Fibroblast of lung (primary cell): ENCODE results near the gene LBHD2. TPM values are rescaled to one million over a fixed set of nuclear protein-coding genes. Genes with fewer than 3 reads are reported as not detected.
A peak's percentile ranks its signal among the peaks of the same experiment; 100 is the strongest.

Experiments
- DNase-seq, 2 donors: peaks; one replicate each; pipeline versions ENCODE4 v3.0.0 to v3.0.0-alpha.2; 2010; ENCODE audit warnings: low read depth in 2 of 2
- H2AFZ ChIP-seq: 2 replicates; pipeline ENCODE4 v1.5.1; 2012; ENCODE audit warnings: low read length, control low read depth, inconsistent platforms
- H3K27ac ChIP-seq: 2 replicates; pipeline ENCODE4 v1.5.1; 2011; ENCODE audit warnings: low read length, control low read depth; ENCODE audit not compliant: insufficient read depth
- H3K27me3 ChIP-seq: 2 replicates; pipeline ENCODE4 v1.5.1; 2011; ENCODE audit warnings: mild to moderate bottlenecking, low read length; ENCODE audit not compliant: control insufficient read depth, insufficient read depth
- H3K36me3 ChIP-seq: 2 replicates; pipeline ENCODE4 v1.5.1; 2011; ENCODE audit warnings: low read length; ENCODE audit not compliant: control insufficient read depth, insufficient read depth
- H3K4me1 ChIP-seq: 2 replicates; pipeline ENCODE4 v1.5.1; 2011; ENCODE audit warnings: low read length; ENCODE audit not compliant: control insufficient read depth, insufficient read depth; ENCODE audit errors: extremely low read depth
- H3K4me2 ChIP-seq: 2 replicates; pipeline ENCODE4 v1.5.1; 2011; ENCODE audit warnings: low read length, control low read depth; ENCODE audit not compliant: insufficient read depth; ENCODE audit errors: extremely low read depth
- H3K4me3 ChIP-seq, 4 experiments: fragments of 200-600 bp in 1 of 4; sonication (generic) in 1 of 4; replicated peaks in 1 of 4; 2 replicates each; pipeline ENCODE4 v1.5.1; 2011 to 2016; ENCODE audit warnings: low read length in 4 of 4, low read depth in 3 of 4, mild to moderate bottlenecking in 3 of 4, control low read depth in 2 of 4, inconsistent platforms in 1 of 4, mixed read lengths in 1 of 4; ENCODE audit not compliant: insufficient read depth in 1 of 4; ENCODE audit errors: control extremely low read depth in 1 of 4
- H3K79me2 ChIP-seq: 2 replicates; pipeline ENCODE4 v1.5.1; 2012; ENCODE audit warnings: mild to moderate bottlenecking, low read length, inconsistent platforms; ENCODE audit not compliant: control insufficient read depth, insufficient read depth
- H3K9ac ChIP-seq: 2 replicates; pipeline ENCODE4 v1.5.1; 2011; ENCODE audit warnings: mild to moderate bottlenecking, low read length, control low read depth; ENCODE audit not compliant: insufficient read depth
- H3K9me3 ChIP-seq: 2 replicates; pipeline ENCODE4 v1.5.1; 2012; ENCODE audit warnings: low read depth, low read length; ENCODE audit not compliant: control insufficient read depth, insufficient read depth
- H4K20me1 ChIP-seq: 2 replicates; pipeline ENCODE4 v1.5.1; 2011; ENCODE audit warnings: low read length; ENCODE audit not compliant: control insufficient read depth, insufficient read depth; ENCODE audit errors: extremely low read depth
- EZH2 ChIP-seq: IDR thresholded peaks from 2 replicates; pipeline ENCODE4 v1.5.1; 2012; ENCODE audit warnings: low read length, control low read depth, mild to moderate bottlenecking; ENCODE audit errors: missing control alignments
- polyA plus RNA-seq, 2 donors: library from polyadenylated mRNA; depleted of rRNA in 1 of 2; stranded (reverse) in 1 of 2; unstranded in 1 of 2; fragments of >200 nt; gene quantifications; 2 replicates each; pipeline ENCODE4 v1.2.1, GENCODE V29; 2011 to 2012; ENCODE audit warnings: missing spikeins in 1 of 2
- total RNA-seq: library from RNA; depleted of rRNA; stranded (reverse); fragments of >200 nt; gene quantifications from 2 replicates; pipeline ENCODE4 v1.2.1, GENCODE V29; 2014
- TF ChIP-seq, protein P1 (sequence below), 2 donors: IDR thresholded peaks in 1 of 2; conservative IDR thresholded peaks in 1 of 2; 1 replicate in 1 of 2; 2 replicates in 1 of 2; pipeline ENCODE4 v1.5.1; 2011 to 2012; ENCODE audit warnings: low read length in 2 of 2, control low read depth in 1 of 2, inconsistent platforms in 1 of 2, low read depth in 1 of 2, mild to moderate bottlenecking in 1 of 2

Gene LBHD2
- total and polyA plus RNA-seq, 2 donors (not counting 1 experiment from before 2014, with no cell fraction given): not detected

DNA sequence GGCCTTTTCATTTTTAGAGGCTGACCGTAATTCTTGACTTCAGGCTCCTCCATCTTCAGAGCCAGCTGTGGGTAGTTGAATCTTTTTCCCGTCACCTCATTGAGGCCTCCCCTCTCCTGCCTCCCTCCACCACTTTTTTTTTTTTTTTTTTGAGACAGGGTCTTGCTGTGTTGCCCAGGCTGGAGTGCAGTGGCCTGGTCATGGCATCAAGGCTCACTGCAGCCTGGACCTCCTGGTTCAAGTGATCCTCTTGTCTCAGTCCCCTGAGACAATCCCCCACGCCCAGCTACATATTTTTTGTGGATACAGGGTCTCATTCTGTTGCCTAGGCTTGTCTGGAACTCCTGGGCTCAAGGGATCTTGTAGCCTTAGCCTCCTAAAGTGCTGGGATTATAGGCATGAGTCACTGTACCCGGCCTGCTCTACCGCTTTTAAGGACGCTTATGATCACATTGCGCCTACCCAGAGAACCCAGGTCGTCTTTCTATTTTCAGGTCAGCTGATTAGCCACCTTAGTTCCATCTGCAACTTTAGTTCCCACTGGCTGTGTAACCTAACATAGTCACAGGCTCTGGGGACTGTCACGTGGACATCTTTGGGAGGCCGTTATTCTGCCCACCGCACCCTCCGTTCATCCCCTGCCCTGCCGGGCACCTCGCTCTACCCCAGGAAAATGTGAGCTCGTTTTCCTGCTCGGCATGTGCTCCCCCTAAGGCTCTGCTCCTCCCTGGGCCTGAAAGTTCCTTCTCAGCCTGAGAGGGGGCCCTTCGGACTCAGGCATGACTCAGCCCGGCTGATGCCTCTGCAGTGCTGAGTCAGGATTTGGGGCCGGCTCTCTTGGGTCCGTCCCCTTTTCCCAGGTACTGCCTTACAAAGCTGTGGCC is 52.6 kb downstream of the LBHD2 start:
- Histone ChIP-seq H3K4me1 (peaks cover 4% of the 10 kb centered on the region), H3K4me2 (no peak overlapping the region), H3K4me3 (no peak overlapping the region), H2AFZ (no peak overlapping the region), H3K79me2 (no peaks in the 10 kb centered on the region), H3K9me3 (no peaks in the 10 kb centered on the region), H3K9ac (no peak overlapping the region), H3K27me3 (peaks cover under 1% of the 10 kb centered on the region), H4K20me1 (no peaks in the 10 kb centered on the region), H3K27ac (no peak overlapping the region), H3K36me3 (peaks cover 20% of the 10 kb centered on the region)
- peak; percentile 49 to 64 for DNase-seq
- no peak for TF ChIP-seq EZH2
- TF ChIP-seq, protein P1, sequence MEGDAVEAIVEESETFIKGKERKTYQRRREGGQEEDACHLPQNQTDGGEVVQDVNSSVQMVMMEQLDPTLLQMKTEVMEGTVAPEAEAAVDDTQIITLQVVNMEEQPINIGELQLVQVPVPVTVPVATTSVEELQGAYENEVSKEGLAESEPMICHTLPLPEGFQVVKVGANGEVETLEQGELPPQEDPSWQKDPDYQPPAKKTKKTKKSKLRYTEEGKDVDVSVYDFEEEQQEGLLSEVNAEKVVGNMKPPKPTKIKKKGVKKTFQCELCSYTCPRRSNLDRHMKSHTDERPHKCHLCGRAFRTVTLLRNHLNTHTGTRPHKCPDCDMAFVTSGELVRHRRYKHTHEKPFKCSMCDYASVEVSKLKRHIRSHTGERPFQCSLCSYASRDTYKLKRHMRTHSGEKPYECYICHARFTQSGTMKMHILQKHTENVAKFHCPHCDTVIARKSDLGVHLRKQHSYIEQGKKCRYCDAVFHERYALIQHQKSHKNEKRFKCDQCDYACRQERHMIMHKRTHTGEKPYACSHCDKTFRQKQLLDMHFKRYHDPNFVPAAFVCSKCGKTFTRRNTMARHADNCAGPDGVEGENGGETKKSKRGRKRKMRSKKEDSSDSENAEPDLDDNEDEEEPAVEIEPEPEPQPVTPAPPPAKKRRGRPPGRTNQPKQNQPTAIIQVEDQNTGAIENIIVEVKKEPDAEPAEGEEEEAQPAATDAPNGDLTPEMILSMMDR (conservative IDR thresholded peaks at IDR 0.05 in 1 of 2, IDR thresholded peaks at IDR 0.05 in 1 of 2; ENCODE audit: low read depth in 1 of 2, low read length in 2 of 2): no peak

DNA sequence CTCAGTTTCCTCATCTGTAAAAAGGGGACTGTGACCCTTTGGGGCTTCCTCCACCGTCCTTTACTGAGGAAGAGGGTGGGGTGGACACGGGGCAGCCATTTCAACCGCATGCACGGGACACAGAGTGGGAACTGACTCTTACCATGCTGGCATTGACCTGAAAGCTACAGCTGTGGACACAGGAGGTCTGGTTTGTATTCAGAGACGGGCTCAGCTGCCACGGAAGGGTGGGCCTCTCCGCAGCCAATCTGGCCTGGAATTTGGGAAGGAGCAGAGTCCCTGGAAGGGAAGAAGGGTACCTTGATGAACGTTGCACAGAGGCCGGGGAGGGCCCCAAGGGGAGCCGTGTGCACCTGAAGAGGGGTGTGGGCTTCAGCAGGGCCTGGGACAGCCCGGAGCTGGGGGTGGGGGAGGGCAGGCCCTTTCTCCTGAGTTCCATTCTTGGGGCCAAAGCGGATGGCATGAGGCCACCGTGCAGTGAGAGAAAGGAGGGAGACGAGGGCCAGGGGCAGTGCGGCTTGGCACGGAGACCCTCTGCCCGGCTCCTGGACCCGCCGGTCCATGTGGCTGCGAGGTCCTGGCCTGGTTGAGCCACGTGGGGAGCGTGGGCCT is 53.8 kb downstream of the LBHD2 start:
- H3K4me3 ChIP-seq: no peak overlapping the region
- no peak overlapping the region for H3K9ac ChIP-seq
- peaks cover 4% of the 10 kb centered on the region for H3K4me1 ChIP-seq
- no peak overlapping the region for H3K4me2 ChIP-seq
- H3K27ac ChIP-seq: no peak overlapping the region
- H3K27me3 ChIP-seq: peaks cover 2% of the 10 kb centered on the region
- no peaks in the 10 kb centered on the region for H3K79me2 ChIP-seq
- H4K20me1 ChIP-seq: no peaks in the 10 kb centered on the region
- no peaks in the 10 kb centered on the region for H3K9me3 ChIP-seq
- no peak for DNase-seq
- H2AFZ ChIP-seq: no peak overlapping the region
- H3K36me3 ChIP-seq: peaks cover 15% of the 10 kb centered on the region
- no peak for TF ChIP-seq EZH2
- TF ChIP-seq, protein P1 (conservative IDR thresholded peaks at IDR 0.05 in 1 of 2, IDR thresholded peaks at IDR 0.05 in 1 of 2; ENCODE audit: low read depth in 1 of 2, low read length in 2 of 2): no peak

DNA sequence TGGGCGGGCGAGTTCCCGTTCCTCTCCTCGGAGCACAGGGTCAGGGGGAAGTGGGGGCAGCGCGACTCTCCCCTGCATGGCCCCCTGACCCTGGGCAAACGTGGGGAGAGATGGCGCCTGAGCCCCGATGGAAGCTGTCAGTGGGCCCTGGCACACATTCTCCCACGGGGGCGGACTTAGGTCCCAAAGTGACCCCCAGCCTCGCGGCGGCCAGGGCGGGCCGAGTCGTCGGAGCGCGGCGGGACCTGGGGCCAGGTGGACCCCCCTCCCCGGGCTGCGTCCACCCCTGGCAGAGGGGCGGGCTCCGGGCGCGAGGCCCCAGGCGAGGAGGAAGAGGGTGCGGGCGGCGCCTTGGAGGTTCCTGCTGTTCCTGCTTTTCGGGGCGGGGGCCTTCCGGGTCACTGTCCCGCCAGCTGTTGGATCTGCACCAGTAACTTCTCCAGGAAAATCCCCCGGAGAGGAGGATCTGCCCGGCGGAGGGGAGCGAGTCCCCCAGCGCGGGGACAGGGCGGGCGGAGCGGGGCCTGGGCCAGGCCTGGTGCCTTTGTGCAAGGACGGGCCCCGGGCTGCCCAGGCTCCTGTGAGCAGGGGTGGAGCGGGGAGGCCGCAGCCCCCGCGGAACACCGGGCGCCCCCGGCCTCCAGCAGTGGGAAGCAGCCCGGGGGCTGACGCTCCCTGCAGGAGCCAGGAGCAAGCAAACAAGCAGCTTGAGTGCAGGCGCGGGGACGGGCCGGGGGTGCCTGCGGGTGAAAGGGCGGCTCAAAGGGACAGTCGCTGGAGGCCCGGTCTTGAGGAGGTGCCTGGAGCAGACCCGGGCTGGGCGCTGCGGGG is 54.5 kb downstream of the LBHD2 start:
- Histone ChIP-seq H3K27ac (no peak overlapping the region), H3K27me3 (peaks cover 2% of the 10 kb centered on the region), H4K20me1 (no peaks in the 10 kb centered on the region), H3K9ac (no peak overlapping the region), H3K36me3 (peaks cover 11% of the 10 kb centered on the region), H3K4me1 (peaks cover 6% of the 10 kb centered on the region), H2AFZ (no peak overlapping the region), H3K4me2 (no peak overlapping the region), H3K4me3 (no peak overlapping the region), H3K79me2 (no peaks in the 10 kb centered on the region), H3K9me3 (no peaks in the 10 kb centered on the region)
- TF ChIP-seq EZH2: no peak
- TF ChIP-seq, protein P1 (conservative IDR thresholded peaks at IDR 0.05 in 1 of 2, IDR thresholded peaks at IDR 0.05 in 1 of 2; ENCODE audit: low read depth in 1 of 2, low read length in 2 of 2): no peak
- DNase-seq: no peak
